Left ventricle myocardium superior (tissue), 1 donor: ENCODE results near the gene KLHL1. TPM values are rescaled to one million over a fixed set of nuclear protein-coding genes. Genes with fewer than 3 reads are reported as not detected.

Source experiments
- ATAC-seq: fragments of 200-7000 bp; cut with Tn5 transposase; one replicate; pipeline ENCODE4 v1.9.1; 2020; ENCODE audit warnings: mild to moderate bottlenecking, moderate library complexity
- DNase-seq: peaks from one replicate; pipeline ENCODE4 v3.0.0-alpha.2; 2020
- intact Hi-C: fragments of 100-400 bp; cut with micrococcal nuclease; formaldehyde crosslinking; loops from one replicate; pipeline ENCODE4 v1.11.0; 2022
- total RNA-seq: library from RNA; stranded (reverse); fragmentation: NEBNext Ultra II Directional; extraction: Animal tissue kit (Norgen Biotek cat#: 25700); gene quantifications from one replicate; pipeline ENCODE4 v1.2.1, GENCODE V29; 2021
- donor health status: DM: no; HTN: yes; CAD: no; lungs with severe emphysema.

KLHL1 gene
- total RNA-seq, 1 donor from 2014 or later = not detected

GRCh38 chr13:69720278-69720983, 387.8 kb downstream of the KLHL1 start:
- ATAC-seq (no peak), DNase-seq (no peak)
- intact Hi-C loops = no loop called here

- intact Hi-C loops = no loop called here
- ATAC-seq (no peak), DNase-seq (no peak)
Observed at GRCh38 chr13:69706807-69707206, 401.4 kb downstream of the KLHL1 start.

- ATAC-seq (no peak), DNase-seq (no peak)
- intact Hi-C loops = no loop called here
Observed at GRCh38 chr13:69704311-69704710, 403.9 kb downstream of the KLHL1 start.

DNA sequence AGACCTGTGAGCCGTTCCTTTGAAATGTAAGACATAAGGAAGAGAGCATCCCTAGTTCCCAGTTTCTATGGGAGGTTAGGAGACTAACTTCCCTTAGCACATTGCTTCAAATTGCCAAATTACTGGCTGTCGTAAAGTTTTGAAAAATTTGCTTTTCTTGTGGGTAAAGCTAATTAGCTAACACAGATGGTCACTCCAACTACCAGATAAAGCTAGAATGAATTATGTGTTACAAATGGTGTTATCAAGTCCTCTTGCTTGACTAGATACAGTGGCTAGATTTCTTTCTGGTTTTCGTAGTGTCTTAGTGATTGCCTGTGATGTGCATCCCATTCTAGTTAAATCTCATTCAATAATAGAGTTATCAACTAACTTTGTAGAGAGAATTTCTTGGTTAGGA, 417.3 kb downstream of the KLHL1 start:
- DNase-seq (no peak), ATAC-seq (no peak)
- intact Hi-C loops = no loop called here

DNA sequence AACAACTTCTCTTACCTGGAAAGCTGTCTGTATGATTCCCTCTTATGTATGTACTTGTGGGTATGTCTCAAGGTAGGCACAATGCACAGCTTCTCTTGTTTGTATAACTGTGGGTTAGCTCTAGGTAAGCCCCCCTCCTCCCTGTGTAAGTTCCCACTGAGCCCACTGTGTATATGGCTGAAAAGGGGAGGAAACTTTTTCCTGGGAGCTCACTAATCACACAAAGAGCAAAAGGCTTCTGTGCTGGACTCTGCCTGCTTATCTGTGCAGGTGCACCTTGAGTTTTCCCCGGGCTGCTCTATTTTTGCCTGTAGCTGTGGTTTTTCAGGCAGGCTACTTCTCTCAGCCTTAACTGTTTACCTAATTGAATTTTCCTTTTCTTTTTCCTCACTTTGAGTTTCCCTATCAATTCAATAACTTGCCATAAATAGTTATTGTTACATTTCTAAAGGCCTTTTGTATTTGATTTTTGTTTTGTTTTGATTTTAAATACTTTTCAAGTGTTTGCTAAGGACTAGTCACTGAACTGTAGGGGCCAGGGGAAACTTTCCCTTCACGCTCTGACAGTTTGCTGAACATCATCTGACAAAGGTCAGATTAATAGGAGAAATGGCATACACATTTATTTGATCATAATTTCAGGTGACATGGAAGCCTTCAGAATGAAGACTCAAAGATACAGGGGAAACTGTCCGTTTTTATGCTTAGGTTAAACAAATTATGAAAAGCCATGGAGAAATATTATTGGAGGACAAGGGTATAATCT, 424.1 kb downstream of the KLHL1 start:
- intact Hi-C loops = no loop called here
- no peak for DNase-seq
- ATAC-seq = no peak

GRCh38 chr13:69681722-69682121, 426.5 kb downstream of the KLHL1 start:
- intact Hi-C loops = no loop called here
- ATAC-seq (no peak), DNase-seq (no peak)

GRCh38 chr13:69677343-69677742, 430.9 kb downstream of the KLHL1 start:
- no peak for DNase-seq
- intact Hi-C loops = no loop called here
- no peak for ATAC-seq

DNA sequence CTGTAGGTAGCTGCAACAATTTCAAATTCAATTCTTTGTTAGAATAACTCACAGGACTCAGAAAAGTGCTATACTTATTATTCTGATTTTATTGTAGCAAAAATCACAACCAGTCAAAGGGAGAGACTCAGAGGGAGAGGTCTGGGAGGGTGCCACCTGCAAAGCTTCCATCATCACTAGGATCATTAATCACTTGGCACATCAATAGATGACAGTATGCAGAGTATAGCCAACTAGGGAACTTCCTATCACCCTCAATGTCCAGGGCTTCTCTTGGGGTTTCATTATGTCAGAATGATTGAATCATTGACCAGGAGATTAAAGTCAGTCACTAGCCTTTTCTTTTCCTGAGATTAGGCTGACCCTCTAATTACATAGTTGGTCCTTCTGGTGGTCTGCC, 432.0 kb downstream of the KLHL1 start:
- intact Hi-C loops = no loop called here
- ATAC-seq = no peak
- DNase-seq = no peak

GRCh38 chr13:69660155-69660554, 448.1 kb downstream of the KLHL1 start:
- DNase-seq (no peak), ATAC-seq (no peak)
- intact Hi-C loops = no loop called here

DNA sequence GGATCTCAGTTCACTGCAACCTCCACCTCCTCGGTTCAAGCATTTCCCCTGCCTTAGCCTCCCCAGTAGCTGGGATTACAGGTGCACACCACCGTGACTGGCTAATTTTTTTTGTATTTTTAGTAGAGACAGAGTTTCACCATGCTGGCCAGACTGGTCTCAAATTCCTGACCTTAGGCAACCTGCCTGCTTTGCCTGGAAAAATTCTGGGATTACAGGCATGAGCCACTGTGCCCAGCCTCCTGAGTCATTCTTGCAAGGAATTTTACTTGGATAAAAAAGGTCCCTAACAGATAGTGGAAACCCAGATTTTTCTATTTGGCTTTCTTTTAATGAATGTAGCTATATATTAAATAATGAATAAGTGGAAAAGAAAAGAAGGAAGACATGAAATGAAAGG, 450.6 kb downstream of the KLHL1 start:
- DNase-seq = no peak
- intact Hi-C loops = no loop called here
- ATAC-seq = no peak

- intact Hi-C loops = no loop called here
- no peak for DNase-seq
- no peak for ATAC-seq
Observed at GRCh38 chr13:69654392-69654791, 453.9 kb downstream of the KLHL1 start.

Other genes with a start within 250 kb of the KLHL1 start
- not detected for gene ATXN8OS, start 626 bp downstream of the KLHL1 start, total RNA-seq